Activated naive CD4-positive, alpha-beta T cell treated with anti-CD3 and anti-CD28 coated beads, Interleukin-2, amount 50 U/mL, for 16 hours (primary cell): ENCODE measurements around the gene RND2.
"Not testable (repeated sequence)": the region's sequence is repeated elsewhere in the genome, so short reads cannot be mapped to it uniquely, and the experiment has no call there.

ENCODE experiments used
- DNase-seq: peaks from one replicate; pipeline ENCODE4 v3.0.0-alpha.2; 2020

The RND2 gene, protein sequence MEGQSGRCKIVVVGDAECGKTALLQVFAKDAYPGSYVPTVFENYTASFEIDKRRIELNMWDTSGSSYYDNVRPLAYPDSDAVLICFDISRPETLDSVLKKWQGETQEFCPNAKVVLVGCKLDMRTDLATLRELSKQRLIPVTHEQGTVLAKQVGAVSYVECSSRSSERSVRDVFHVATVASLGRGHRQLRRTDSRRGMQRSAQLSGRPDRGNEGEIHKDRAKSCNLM

GRCh38 chr17:43024407-43025289, at the start of gene RND2:
Gene RND2 (plus strand): TSS chr17:43025231. CDS start chr17:43025348, 117 bp downstream.
- DNase-seq, result peak; percentile 75

DNA sequence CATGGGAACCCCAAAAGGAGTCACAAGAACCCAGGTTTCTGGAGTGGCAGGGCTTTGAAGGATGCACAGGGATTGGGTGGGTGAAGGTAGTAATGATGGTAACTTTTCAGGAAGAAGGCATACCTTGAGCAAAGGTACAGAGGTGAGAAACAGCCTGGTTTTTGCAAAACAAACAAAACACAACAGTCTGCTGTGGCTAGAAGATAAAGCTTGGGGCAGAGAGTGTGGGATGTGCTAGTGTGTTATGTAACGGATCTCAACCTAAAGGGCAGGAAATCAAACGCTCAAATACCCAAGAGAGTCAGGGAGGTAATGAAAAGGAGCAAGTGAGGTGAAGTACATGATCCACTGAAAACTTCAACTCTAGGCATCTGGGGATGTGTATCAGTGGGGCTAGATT, 49.8 kb upstream of the RND2 start:
- no peak for DNase-seq

- DNase-seq, result not testable (repeated sequence)
Measured at GRCh38 chr17:42975701-42976100, 49.3 kb upstream of the RND2 start.

- DNase-seq, result peak; percentile 34
Measured at GRCh38 chr17:42979511-42980273, 45.3 kb upstream of the RND2 start, which contains the start of gene PTGES3L. Gene PTGES3L (minus strand): TSS chr17:42980080. CDS start chr17:42980053, 27 bp downstream.

GRCh38 chr17:42980274-42980765, 44.7 kb upstream of the RND2 start, which contains the start of gene RUNDC1:
Gene RUNDC1 (plus strand): TSS chr17:42980565. CDS start chr17:42980577, 12 bp downstream.
- DNase-seq, result peak; percentile 93

- peak; percentile 68 for DNase-seq
Measured at GRCh38 chr17:42980766-42981397, 44.1 kb upstream of the RND2 start.

- DNase-seq, result no peak
Measured at GRCh38 chr17:42982266-42982665, 42.8 kb upstream of the RND2 start.

DNA sequence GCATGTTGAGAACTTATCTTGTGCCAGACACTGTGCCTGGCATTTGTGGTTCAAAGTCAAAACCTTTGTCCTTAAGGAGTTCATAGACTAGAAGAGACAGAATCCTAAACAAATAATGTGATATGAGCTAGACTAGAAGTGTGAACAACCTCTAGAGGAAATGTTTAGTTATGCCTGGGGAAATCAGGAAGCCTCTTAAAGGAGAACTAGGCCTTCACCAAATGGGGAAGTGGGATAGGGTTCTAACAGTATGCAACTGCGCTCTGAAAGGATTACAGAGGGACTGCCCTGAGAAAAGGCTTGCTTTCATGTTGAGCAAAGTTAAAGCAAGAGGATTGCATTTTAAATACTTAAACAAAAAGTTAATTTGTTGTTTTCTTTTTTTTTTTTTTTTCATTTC, 39.8 kb upstream of the RND2 start:
- no peak for DNase-seq

DNA sequence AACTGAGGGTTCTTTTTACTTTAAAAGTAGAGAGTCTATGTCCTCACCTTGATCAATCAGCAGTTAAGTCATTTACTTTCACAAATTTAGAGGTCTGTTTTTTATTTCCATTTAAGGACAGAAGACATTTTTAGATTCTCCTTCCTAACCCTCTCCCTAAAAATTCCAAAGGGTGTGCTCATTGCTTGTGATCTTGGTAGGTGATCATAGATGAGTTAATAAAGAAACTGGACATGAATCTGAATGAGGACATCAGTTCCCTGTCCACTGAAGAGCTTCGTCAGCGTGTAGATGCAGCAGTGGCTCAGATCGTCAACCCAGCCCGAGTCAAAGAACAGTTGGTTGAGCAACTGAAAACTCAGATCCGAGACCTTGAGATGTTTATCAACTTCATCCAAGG, 35.9 kb upstream of the RND2 start:
- DNase-seq, result no peak

GRCh38 chr17:42989726-42990652, 35.0 kb upstream of the RND2 start:
- DNase-seq, result no peak

DNA sequence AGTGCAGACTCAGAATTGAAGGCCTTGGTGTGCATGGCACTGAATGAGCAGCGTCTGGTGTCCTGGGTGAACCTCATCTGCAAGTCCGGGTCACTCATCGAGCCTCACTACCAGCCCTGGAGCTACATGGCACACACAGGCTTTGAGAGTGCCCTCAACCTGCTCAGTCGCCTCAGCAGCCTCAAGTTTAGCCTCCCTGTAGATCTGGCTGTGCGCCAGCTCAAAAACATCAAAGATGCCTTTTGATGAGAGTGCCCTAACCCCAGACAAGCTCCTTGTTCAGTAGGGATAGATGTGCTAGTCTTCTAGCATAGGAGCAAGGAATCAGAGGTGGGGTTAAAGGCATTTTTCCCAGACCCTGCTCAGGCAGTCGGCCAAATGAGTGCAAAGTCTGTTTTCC, 33.6 kb upstream of the RND2 start:
- no peak for DNase-seq

GRCh38 chr17:42992872-42993271, 32.2 kb upstream of the RND2 start:
- DNase-seq, result no peak

GRCh38 chr17:42993913-42994312, 31.1 kb upstream of the RND2 start:
- not testable (repeated sequence) for DNase-seq

GRCh38 chr17:42997390-42997983, 27.5 kb upstream of the RND2 start:
- DNase-seq, result no peak

GRCh38 chr17:42997984-42998938, 26.8 kb upstream of the RND2 start, which contains the start of gene RPL27:
Gene RPL27 (plus strand): TSS chr17:42998419. CDS start chr17:42998751, 332 bp downstream.
- peak; percentile 96 for DNase-seq

DNA sequence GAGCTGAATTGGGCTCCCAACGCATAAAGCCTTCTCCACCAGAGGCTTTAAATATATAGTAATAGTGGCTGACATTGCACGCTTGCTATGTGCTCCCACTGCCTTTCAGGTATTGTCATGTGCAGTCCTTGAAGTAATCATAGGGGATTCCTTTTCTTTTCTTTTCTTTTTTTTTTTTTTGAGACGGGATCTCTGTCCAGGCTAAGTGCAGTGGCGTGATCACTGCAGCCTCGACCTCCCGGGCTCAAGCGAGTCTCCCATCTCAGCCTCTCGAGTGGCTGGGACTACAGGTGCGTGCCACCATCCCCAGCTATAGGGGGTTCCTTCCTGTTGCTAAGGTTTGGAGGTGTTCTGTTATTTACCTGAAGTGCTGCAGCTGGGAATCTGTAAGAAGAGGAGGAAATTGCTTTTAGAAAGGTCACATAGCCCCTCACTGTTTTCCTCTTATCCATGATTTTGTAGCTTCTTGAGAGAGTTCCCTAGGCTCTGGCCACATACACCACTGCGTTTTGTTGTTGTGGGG, 26.0 kb upstream of the RND2 start:
- no peak for DNase-seq

- DNase-seq, result not testable (repeated sequence)
Measured at GRCh38 chr17:43000894-43001293, 24.1 kb upstream of the RND2 start.

GRCh38 chr17:43003542-43004172, 21.4 kb upstream of the RND2 start:
- no peak for DNase-seq
